IMR-90 (cell line): Measurements from ENCODE around the gene MOB3A.

Source experiments
- BHLHE40 ChIP-seq: fragments of 150-350 bp; IDR thresholded peaks from 2 replicates; pipeline ENCODE4 v1.6.1; 2016; ENCODE audit warnings: mild to moderate bottlenecking, low read depth, low read length
- CEBPB ChIP-seq: IDR thresholded peaks from 2 replicates; pipeline ENCODE4 v1.6.1; 2012; ENCODE audit warnings: low read depth, low read length, improper control_type of control experiment
- CHD1 ChIP-seq: IDR thresholded peaks from 2 replicates; pipeline ENCODE4 v1.6.1; 2012; ENCODE audit warnings: low read depth, low read length, improper control_type of control experiment
- CTCF ChIP-seq: conservative IDR thresholded peaks from 2 replicates; pipeline ENCODE4 v1.5.1; 2012; ENCODE audit warnings: mild to moderate bottlenecking, low read depth, low read length, improper control_type of control experiment
- ELK1 ChIP-seq: fragments of 150-350 bp; IDR thresholded peaks from 2 replicates; pipeline ENCODE4 v1.6.1; 2016; ENCODE audit warnings: low read depth, mild to moderate bottlenecking, low read length, moderate library complexity, borderline replicate concordance
- MAFK ChIP-seq: IDR thresholded peaks from 2 replicates; pipeline ENCODE4 v1.6.1; 2012; ENCODE audit warnings: low read depth, low read length, improper control_type of control experiment
- MAZ ChIP-seq: IDR thresholded peaks from 2 replicates; pipeline ENCODE4 v1.6.1; 2012; ENCODE audit warnings: low read depth, mild to moderate bottlenecking, low read length, improper control_type of control experiment, moderate library complexity, borderline replicate concordance
- MXI1 ChIP-seq: IDR thresholded peaks from 2 replicates; pipeline ENCODE4 v1.6.1; 2012; ENCODE audit warnings: low read depth, mild to moderate bottlenecking, low read length, moderate library complexity, borderline replicate concordance
- NFE2L2 ChIP-seq: fragments of 150-350 bp; IDR thresholded peaks from 2 replicates; pipeline ENCODE4 v1.6.1; 2016; ENCODE audit warnings: low read depth, mild to moderate bottlenecking, low read length
- POLR2A ChIP-seq: IDR thresholded peaks from 2 replicates; pipeline ENCODE4 v1.6.1; 2012; ENCODE audit warnings: mild to moderate bottlenecking, low read depth, low read length
- RAD21 ChIP-seq: IDR thresholded peaks from 2 replicates; pipeline ENCODE4 v1.6.1; 2012; ENCODE audit warnings: low read length, improper control_type of control experiment
- RFX5 ChIP-seq: IDR thresholded peaks from 2 replicates; pipeline ENCODE4 v1.8.0; 2012; ENCODE audit warnings: low read depth, mild to moderate bottlenecking, low read length, moderate library complexity
- SMC3 ChIP-seq: fragments of 150-350 bp; IDR thresholded peaks from 2 replicates; pipeline ENCODE4 v1.6.1; 2016; ENCODE audit warnings: low read depth, mild to moderate bottlenecking, antibody characterized with exemption, low read length, moderate library complexity

- no peak for TF ChIP-seq CHD1
- no peak for TF ChIP-seq POLR2A
- no peak for TF ChIP-seq CTCF
- TF ChIP-seq BHLHE40: no peak
- TF ChIP-seq MXI1: no peak
- no peak for TF ChIP-seq RFX5
- no peak for TF ChIP-seq MAFK
- TF ChIP-seq SMC3: no peak
- TF ChIP-seq ELK1: no peak
- TF ChIP-seq NFE2L2: no peak
- TF ChIP-seq MAZ: no peak
- TF ChIP-seq CEBPB: no peak
- TF ChIP-seq RAD21: no peak
These were observed 41.4 kb downstream of the MOB3A start for GRCh38 chr19:2054763-2055162.
